GM19240 (cell line): ENCODE results near the gene MAN1A1.
A peak's percentile ranks its signal among the peaks of the same experiment; 100 is the strongest.

Experiments used
- DNase-seq: peaks from one replicate; pipeline ENCODE4 v3.0.0; 2011; ENCODE audit warnings: low spot score; ENCODE audit not compliant: insufficient read length

MAN1A1 gene

DNA sequence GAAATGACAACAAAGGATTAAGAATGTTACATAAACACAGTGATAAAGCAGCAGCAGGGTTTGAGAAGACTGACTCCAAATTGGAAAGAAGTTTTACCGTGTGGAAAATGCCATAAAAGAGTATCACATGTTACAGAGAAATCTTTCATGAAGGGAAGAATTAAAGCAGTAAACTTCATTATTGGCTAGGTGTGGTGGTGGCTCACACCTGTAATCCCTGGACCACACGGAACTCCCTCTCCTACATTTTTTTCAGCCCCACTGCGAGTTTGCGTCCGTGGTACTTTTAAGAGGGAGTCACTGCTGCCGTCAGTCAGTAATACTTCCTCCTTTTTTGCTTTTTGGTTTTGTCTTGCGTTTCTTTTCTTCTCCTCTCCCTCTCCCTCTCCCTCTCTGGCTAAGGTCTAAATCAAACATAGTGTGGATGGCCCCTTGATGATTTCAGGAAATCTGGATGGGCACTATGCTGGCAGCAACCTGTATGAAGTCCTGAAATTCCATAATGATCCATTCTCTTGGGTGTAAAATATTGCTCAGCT lies 112.3 kb downstream of the MAN1A1 start:
- no peak for DNase-seq

DNA sequence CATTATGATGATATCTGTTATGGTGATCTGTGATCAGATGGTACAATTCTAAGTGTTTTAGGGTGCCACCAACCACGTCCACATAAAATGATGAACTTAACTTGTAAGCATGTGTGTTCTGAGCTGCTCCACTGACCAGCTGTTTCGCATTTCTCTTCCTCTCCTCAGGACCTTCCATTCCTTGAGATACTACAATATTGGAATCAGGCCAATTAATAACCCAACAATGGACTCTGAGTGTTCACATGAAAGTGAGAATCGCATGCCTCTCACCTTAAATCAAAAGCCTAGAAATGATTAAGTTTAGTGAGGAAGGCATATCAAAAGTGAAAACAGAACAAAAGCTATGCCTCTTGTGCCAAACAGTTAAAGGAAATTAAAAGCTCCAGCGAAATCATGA lies 114.6 kb downstream of the MAN1A1 start:
- no peak for DNase-seq

DNA sequence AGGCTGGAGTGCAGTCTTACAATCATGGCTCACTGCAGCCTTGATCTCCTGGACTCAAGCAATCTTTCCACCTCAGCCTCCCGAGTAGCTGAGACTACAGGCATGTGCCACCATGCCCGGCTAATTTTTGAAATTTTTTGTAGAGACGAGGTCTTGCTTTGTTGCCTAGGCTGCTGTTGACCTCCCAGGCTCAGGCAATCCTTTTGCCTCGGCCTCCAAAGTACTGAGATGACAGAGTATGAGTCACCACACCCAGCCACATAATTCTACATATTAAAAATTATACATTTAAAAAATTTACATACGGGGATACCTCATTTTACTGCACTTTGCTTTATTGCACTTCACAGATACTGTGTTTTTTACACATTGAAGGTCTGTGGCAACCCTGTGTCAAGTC lies 115.1 kb downstream of the MAN1A1 start:
- DNase-seq, result no peak

- DNase-seq, result no peak
These were observed 116.1 kb downstream of the MAN1A1 start for GRCh38 chr6:119233312-119233984.

GRCh38 chr6:119231394-119231793 lies 118.2 kb downstream of the MAN1A1 start:
- DNase-seq, result no peak

DNA sequence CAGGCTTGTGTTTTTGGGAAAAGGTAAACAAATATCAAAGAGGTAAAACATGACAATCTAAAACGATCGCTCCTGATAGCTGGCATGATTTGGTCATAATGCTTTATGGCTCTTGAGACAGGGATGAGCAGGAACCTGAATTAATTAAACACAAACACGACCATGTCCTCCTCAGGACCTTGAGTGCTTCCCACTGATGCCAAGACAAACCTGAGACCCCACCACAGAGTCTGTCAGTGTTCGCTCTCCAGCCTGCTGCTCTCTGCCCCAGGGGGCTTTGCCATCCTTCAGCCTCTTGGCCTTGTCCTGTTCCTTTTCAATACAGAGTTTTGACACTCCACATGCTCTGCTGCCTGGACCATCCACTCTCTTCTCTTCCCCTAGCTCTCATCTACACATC lies 119.4 kb downstream of the MAN1A1 start:
- no peak for DNase-seq

GRCh38 chr6:119227377-119227776 lies 122.2 kb downstream of the MAN1A1 start:
- DNase-seq, result no peak

GRCh38 chr6:119226089-119226488 lies 123.5 kb downstream of the MAN1A1 start:
- DNase-seq, result no peak

DNA sequence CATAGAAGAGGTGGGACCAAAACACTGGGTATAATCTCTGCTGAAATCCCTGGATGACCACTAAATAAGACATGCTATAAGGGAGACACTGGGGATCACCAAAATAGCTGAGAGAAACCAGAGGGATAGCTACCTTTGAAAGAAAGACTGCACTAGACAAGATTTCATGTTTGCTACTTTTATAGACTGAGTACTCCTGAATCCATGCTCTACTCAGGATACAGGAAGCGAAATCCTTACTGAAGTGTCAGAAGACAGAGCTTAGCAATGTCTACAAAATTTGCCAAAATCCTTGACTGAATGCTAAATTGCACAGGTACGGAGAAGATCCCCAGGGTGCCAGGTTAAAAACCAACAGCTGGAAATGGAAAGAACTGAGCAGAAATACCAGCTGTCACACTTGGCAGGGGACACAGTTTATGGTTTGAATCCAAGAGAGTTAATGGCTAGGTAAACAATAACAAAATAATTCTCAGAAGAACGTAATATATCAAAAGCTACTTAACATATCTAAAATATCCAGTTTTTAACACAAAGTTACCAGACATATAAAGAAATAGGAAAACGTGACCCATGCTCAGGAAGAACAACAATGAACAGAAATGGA lies 125.4 kb downstream of the MAN1A1 start:
- DNase-seq, result no peak

DNA sequence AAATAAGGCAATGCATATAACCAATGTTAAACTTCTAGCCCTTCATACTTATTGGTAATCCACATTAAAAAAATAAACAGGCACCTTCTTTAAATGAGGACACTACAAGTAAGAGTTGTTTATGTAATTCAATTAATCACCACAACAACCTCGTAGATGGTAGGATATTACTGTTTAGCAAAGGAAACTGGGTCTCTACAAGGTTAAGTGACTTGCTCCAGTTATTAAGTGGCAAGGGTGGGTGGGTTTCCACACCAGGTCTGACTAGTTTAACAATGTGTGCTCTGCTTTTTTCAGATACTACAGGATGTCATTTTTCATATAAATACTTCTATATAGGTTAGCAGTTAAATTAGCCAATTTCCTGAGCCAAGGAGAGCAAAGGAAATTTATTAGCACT lies 129.1 kb downstream of the MAN1A1 start:
- DNase-seq, result no peak

DNA sequence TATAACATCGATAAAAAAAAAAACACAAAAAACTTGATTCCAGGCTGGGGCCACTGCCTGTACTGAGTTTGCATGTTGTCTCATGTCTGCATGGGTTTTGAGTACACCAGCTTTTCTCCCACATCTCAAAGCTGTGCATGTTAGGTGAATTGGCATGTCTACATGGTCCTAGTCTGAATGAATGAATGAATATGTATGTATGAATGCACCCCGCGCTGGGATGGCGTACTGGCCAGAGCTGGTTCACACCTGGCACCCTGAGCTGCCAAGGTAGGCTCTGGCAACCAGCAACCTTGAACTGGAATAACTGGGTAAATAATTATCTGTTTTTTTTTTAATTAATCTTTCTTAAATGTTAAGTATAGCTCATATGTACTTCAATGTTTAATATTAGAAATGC lies 131.0 kb downstream of the MAN1A1 start:
- no peak for DNase-seq

DNA sequence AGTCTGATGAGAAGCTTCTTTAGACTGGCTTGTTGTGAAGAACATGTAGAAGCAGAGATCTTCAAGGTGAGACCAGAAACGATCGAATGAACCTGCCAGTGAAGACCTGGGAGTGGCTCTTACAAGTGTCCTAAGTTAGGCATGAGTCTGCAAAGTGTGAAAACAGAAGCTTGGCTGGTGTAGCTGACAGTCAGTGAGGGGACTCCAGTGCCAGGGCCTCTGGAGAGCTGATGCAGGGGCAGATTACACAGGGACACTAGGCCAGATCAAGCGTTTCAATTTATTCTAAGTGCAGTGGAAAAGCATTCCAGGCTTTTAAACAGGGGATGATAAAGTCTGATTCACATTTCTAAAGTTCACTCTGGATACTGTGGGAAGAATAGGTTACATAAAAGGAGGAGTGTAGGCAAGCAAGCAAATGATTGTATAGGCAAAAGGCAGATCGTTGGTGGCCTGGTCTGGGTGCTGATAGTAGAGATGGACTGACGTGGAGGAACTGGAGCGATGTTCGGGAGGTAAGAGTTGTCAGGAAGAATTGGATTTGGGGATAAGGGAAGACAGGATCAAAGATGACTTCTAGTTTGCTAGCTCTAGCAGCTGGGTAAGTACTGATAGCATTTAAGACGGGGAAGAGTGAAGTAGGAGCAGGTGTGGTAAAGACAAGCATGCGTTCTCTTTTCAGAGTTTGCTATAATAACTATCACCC lies 133.5 kb downstream of the MAN1A1 start:
- no peak for DNase-seq

DNA sequence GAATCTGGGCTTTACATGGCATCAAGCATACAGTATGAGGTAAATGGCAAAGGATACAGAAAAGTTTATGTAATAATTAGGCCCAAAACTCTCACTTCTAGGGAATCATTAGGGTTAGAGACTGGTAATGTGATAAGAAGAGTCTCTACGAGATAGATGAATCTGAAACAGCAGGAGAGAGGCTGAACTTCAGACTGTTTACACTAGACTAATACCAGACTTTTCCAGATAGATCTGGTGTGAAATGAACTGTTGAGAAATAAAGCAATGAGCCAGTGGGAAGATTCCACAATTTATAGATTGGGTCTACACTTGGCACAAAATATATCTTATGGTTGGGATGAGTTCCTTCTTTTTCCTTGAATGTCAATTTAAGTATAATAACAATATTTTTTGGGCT lies 134.3 kb downstream of the MAN1A1 start:
- DNase-seq, result no peak

DNA sequence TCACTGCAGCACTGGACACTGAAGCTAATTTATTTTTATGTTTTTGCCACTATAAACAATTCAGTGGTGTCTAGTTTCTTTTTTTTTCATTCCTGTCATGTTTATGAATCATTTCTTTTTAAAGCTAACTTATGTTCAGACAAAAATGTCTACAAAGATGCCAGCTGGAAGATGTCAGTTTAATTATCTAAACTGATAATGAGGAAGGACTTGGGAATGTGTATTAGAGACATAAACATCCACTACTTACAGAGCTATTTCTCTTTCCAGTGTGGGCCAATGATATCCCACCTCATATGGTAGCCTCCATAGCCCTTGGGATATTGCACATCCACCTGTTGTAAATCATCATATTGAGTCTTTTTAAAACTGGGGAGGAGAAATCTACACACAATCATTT lies 139.0 kb downstream of the MAN1A1 start:
- no peak for DNase-seq

- DNase-seq, result no peak
These were observed 139.9 kb downstream of the MAN1A1 start for GRCh38 chr6:119209452-119210205.

DNA sequence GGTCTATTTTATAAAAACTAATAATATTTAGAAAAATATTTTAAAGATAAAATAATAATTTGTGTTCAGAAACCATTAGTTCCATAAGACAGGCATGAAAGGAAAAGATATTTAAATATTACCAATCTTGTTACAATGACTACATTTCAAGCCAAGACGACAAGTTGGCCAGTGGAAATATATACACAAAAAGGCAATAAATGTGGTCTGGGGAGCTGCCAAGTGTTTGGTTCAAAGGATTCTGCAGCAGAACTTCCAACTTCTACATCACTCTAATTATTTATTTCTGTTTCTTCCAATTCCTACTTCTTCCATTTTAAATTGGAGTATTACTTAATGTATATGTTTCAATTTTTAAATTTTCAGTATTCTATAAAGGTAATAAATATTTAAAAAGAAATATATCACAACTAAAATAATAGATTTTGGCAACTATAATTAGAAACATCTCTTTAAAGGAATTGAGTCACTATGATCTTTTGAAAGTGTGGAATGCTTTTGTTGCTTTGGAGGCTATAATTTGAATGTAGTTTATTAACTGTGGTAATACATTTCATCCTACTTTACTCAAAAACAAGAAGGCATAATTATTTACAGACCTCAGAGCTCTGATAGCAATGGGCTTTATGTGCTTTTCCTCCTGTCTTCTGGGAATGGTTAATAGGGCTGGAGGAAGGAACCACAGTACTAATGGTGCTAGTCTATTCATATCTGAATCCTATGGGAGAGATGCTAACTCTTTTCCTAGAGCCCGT lies 141.4 kb downstream of the MAN1A1 start:
- no peak for DNase-seq

- no peak for DNase-seq
These were observed 142.2 kb downstream of the MAN1A1 start for GRCh38 chr6:119207327-119207726.

DNA sequence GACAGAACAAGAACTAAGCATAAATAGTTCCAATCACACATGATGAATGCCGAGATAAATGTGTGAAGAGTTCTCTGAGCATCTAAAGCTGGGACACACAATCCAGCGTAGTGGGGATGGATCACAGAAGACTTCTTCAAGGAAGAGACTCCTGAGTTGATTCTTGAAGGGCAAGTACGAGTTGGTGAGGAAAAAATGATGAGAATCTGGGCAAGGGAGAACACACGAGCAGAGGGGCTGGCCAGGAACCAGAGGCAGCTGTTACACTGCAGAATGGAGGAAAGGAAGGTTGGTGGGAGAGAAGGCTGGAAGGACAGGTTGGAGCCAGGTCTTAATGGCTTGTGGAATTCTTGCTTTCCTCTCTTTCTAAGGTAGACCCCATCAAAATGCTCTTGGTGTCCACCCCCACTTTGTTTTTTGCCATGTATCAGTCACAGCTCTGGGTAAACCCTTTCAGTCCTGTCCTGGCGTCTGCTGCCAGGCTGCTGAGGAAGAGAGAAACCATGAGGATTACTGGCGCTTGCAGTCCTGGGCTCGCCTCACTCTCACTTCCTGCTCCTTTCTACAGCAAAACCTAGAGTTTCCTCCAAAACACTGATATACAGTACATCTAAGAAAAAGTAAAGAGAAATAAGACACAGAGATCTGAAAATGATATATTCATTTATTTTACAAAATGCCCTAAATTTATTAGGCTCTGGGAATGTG lies 143.5 kb downstream of the MAN1A1 start:
- peak; percentile 14 for DNase-seq

DNA sequence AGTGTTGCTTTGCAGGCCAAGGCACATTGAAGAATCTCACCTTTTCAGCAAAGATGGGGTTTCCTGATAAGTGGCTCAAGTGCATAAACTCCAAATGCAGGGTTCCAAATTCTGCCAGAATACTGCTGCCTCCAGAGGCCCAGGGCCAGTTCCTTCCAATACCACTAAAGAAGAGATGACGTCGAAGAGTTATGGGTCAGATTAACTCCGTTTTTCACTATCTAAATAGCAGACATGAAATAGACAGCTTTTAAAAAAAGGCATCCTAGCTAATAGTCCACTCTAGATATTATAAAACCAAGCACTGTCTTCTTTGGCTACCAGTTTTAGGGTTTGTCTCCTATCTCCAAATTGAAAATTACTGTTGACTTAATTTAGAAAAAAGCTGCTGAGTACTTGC lies 144.8 kb downstream of the MAN1A1 start:
- no peak for DNase-seq

DNA sequence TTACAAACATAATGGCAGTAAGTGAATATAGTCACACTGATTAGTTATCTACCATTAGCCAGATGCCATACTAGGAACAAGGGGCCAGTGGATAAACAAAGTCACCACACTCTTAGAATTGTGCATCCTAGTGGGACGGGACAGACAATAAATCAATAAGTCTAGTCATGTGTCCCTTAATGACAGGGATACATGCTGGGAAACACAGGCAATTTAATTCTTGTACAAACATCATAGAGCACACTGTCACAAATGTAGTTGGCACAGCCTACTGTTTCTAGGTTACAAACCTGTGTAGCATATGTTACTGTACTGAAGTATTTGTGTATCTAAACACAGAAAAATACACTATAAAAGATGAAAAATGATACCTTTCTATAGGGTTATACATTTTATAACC lies 148.1 kb downstream of the MAN1A1 start:
- no peak for DNase-seq
